Endothelial cell of umbilical vein (primary cell): ENCODE results near the gene XRN1. TPM values are rescaled to one million over a fixed set of nuclear protein-coding genes. Genes with fewer than 3 reads are reported as not detected.

Experiments
- BruUV-seq: library from RNA; stranded (reverse); fragments of 400-500 nt; replicated peaks from 2 replicates; lab custom pipeline; 2021; lab: Mats Ljungman, UMichigan
- CTCF ChIA-PET: fragments of 300-600, 350-600 bp; sonication (Branson Sonifier 250); formaldehyde crosslinking; loops from one replicate; lab custom pipeline; 2021; ENCODE audit warnings: antibody characterized with exemption, inconsistent platforms; lab: Charles Lee
- POLR2A ChIA-PET: fragments of 300-600, 350-600 bp; sonication (Branson Sonifier 250); formaldehyde crosslinking; loops from one replicate; lab custom pipeline; 2021; ENCODE audit warnings: antibody characterized with exemption, inconsistent platforms; lab: Charles Lee
- DNase-seq: peaks from one replicate; pipeline ENCODE4 v3.0.0-alpha.2; 2011; ENCODE audit warnings: low read depth, low spot score
- FAIRE-seq: peaks from 2 replicates; lab custom pipeline; 2011; peaks lifted over from hg19 to GRCh38; lab: Jason Lieb, UNC
- H2AFZ ChIP-seq: 2 replicates; pipeline ENCODE4 v1.6.0; 2012; ENCODE audit warnings: low read depth, low read length, control low read depth, inconsistent platforms
- H3K27ac ChIP-seq: 2 replicates; pipeline ENCODE4 v1.5.1; 2011; ENCODE audit warnings: low read depth, mild to moderate bottlenecking, control low read depth, low read length, moderate library complexity; ENCODE audit not compliant: insufficient read depth
- H3K27me3 ChIP-seq, 2 experiments: 2 replicates each; pipeline versions ENCODE4 v1.6.0 to v1.6.1; 2011; ENCODE audit warnings: low read length in 2 of 2, mixed read lengths in 1 of 2; ENCODE audit not compliant: control insufficient read depth in 2 of 2, insufficient read depth in 2 of 2
- H3K36me3 ChIP-seq, 2 experiments: 2 replicates in 1 of 2; 3 replicates in 1 of 2; pipeline ENCODE4 v1.5.1; 2011; ENCODE audit warnings: low read length in 2 of 2, mild to moderate bottlenecking in 1 of 2, moderate library complexity in 1 of 2; ENCODE audit not compliant: control insufficient read depth in 2 of 2, insufficient read depth in 2 of 2; ENCODE audit errors: extremely low read depth in 1 of 2
- H3K4me1 ChIP-seq: 3 replicates; pipeline ENCODE4 v1.5.1; 2011; ENCODE audit warnings: mild to moderate bottlenecking, low read length; ENCODE audit not compliant: control insufficient read depth, insufficient read depth; ENCODE audit errors: extremely low read depth
- H3K4me2 ChIP-seq: 2 replicates; pipeline ENCODE4 v1.6.1; 2011; ENCODE audit warnings: low read length, control low read depth, mixed read lengths; ENCODE audit not compliant: insufficient read depth
- H3K4me3 ChIP-seq, 3 experiments: fragments of 200-600 bp in 1 of 3; sonication (generic), shearing (Covaris generic) in 1 of 3; replicated peaks in 1 of 3; 2 replicates each; pipeline ENCODE4 v1.5.1; 2011 to 2016; ENCODE audit warnings: control low read depth in 3 of 3, low read length in 3 of 3, mild to moderate bottlenecking in 2 of 3, inconsistent platforms in 1 of 3, low read depth in 1 of 3, moderate library complexity in 1 of 3; ENCODE audit not compliant: insufficient read depth in 1 of 3
- H3K79me2 ChIP-seq: 2 replicates; pipeline ENCODE4 v1.6.0; 2012; ENCODE audit warnings: low read length, inconsistent platforms; ENCODE audit not compliant: control insufficient read depth, insufficient read depth
- H3K9ac ChIP-seq: replicated peaks from 2 replicates; pipeline ENCODE3; 2011; ENCODE audit warnings: low read length, control low read depth; ENCODE audit not compliant: insufficient read depth; ENCODE audit errors: extremely low read depth
- H3K9me1 ChIP-seq: replicated peaks from 3 replicates; pipeline ENCODE4 v1.6.0; 2011; ENCODE audit warnings: mild to moderate bottlenecking, low read length; ENCODE audit not compliant: control insufficient read depth, insufficient read depth; ENCODE audit errors: extremely low read depth
- H3K9me3 ChIP-seq: replicated peaks from 2 replicates; pipeline ENCODE4 v1.5.1; 2012; ENCODE audit warnings: low read length, inconsistent platforms; ENCODE audit not compliant: control insufficient read depth, insufficient read depth
- H4K20me1 ChIP-seq: replicated peaks from 2 replicates; pipeline ENCODE3; 2011; ENCODE audit warnings: mild to moderate bottlenecking, low read length; ENCODE audit not compliant: control insufficient read depth, insufficient read depth; ENCODE audit errors: extremely low read depth
- EZH2 ChIP-seq: IDR thresholded peaks from 2 replicates; pipeline ENCODE4 v1.6.1; 2012; ENCODE audit warnings: borderline replicate concordance, low read depth, mild to moderate bottlenecking, moderate library complexity, low read length, inconsistent platforms; ENCODE audit not compliant: severe bottlenecking
- FOS ChIP-seq: IDR thresholded peaks from 2 replicates; pipeline ENCODE4 v1.6.1; 2011; ENCODE audit warnings: mild to moderate bottlenecking, low read length, moderate library complexity, borderline replicate concordance; ENCODE audit not compliant: insufficient read depth
- GATA2 ChIP-seq: IDR thresholded peaks from 2 replicates; pipeline ENCODE4 v1.7.0; 2011; ENCODE audit warnings: low read depth, mild to moderate bottlenecking, moderate library complexity, mixed read lengths, low read length; ENCODE audit not compliant: insufficient read length, insufficient read depth
- MAX ChIP-seq: IDR thresholded peaks from 2 replicates; pipeline ENCODE4 v1.6.1; 2011; ENCODE audit not compliant: insufficient read depth, insufficient read length
- MYC ChIP-seq: IDR thresholded peaks from one replicate; pipeline ENCODE4 v1.6.1; 2011; ENCODE audit warnings: mild to moderate bottlenecking, low read depth, low read length
- POLR2A ChIP-seq: IDR thresholded peaks from 2 replicates; pipeline ENCODE4 v1.6.1; 2012; ENCODE audit warnings: low read depth, mild to moderate bottlenecking, control low read depth, low read length
- POLR2AphosphoS5 ChIP-seq: IDR thresholded peaks from 2 replicates; pipeline ENCODE4 v1.6.1; 2012; ENCODE audit warnings: low read depth, mild to moderate bottlenecking, control low read depth, low read length, moderate library complexity; ENCODE audit not compliant: insufficient read depth
- dilution Hi-C: fragments of 300-500 bp; cut with MboI; formaldehyde crosslinking; loops from one replicate; pipeline ENCODE4 v1.15.0; 2019; ENCODE audit warnings: low sequenced_read_pairs; ENCODE audit not compliant: extremely low pct_ligation_motif_present
- intact Hi-C: fragments of 100-400 bp; cut with micrococcal nuclease; formaldehyde crosslinking; loops from one replicate; pipeline ENCODE4 v1.10.0; 2022
- polyA plus RNA-seq, 4 experiments: library from polyadenylated mRNA; depleted of rRNA in 3 of 4; stranded (reverse) in 3 of 4; unstranded in 1 of 4; fragments of >200 nt; gene quantifications; 2 replicates each; pipeline versions ENCODE4 v1.2.1 to v1.2.3, GENCODE V29; 2011 to 2012; ENCODE audit warnings: missing spikeins in 1 of 4
- total RNA-seq: library from RNA; stranded (reverse); gene quantifications from 2 replicates; pipeline ENCODE4 v1.2.3, GENCODE V29; 2021

XRN1 gene
- total and polyA plus RNA-seq, 2 donors (not counting 3 experiments of a cell fraction or from before 2014, with no cell fraction given), result 4.4 to 40.0 TPM

- Histone ChIP-seq H3K27me3 (no peaks in the 10 kb centered on the region), H3K79me2 (no peaks in the 10 kb centered on the region), H3K27ac (no peak overlapping the region), H3K36me3 (no peaks in the 10 kb centered on the region), H3K9me1 (no peaks in the 10 kb centered on the region), H3K9me3 (no peaks in the 10 kb centered on the region), H2AFZ (no peak overlapping the region), H3K4me1 (peaks cover 2% of the 10 kb centered on the region), H3K4me2 (no peak overlapping the region), H3K4me3 (no peak overlapping the region), H3K9ac (no peak overlapping the region), H4K20me1 (no peaks in the 10 kb centered on the region)
- no TSS peak for BruUV-seq
- no peak for FAIRE-seq
- intact Hi-C loops, result no loop called here
- dilution Hi-C loops, result no loop called here
- CTCF ChIA-PET, result no interaction called here
- TF ChIP-seq FOS, result no peak
- no peak for TF ChIP-seq POLR2A
- TF ChIP-seq GATA2, result no peak
- no peak for TF ChIP-seq MYC
- TF ChIP-seq POLR2AphosphoS5, result no peak
- TF ChIP-seq EZH2, result no peak
- POLR2A ChIA-PET, result no interaction called here
- no peak for DNase-seq
Observed at GRCh38 chr3:142429582-142429981, 18.3 kb downstream of the XRN1 start.

GRCh38 chr3:142424754-142425153 lies 23.1 kb downstream of the XRN1 start:
- Histone ChIP-seq H3K9me1 (no peaks in the 10 kb centered on the region), H3K4me3 (no peak overlapping the region), H2AFZ (no peak overlapping the region), H3K27ac (no peak overlapping the region), H4K20me1 (no peaks in the 10 kb centered on the region), H3K9me3 (no peaks in the 10 kb centered on the region), H3K9ac (no peak overlapping the region), H3K4me2 (no peak overlapping the region), H3K4me1 (no peaks in the 10 kb centered on the region), H3K27me3 (no peaks in the 10 kb centered on the region), H3K36me3 (no peaks in the 10 kb centered on the region), H3K79me2 (no peaks in the 10 kb centered on the region)
- DNase-seq (no peak), FAIRE-seq (no peak)
- intact Hi-C loops (no loop called here), dilution Hi-C loops (no loop called here)
- BruUV-seq, result no TSS peak
- TF ChIP-seq EZH2 (no peak), FOS (no peak), POLR2AphosphoS5 (no peak), MAX (no peak)
- ChIA-PET CTCF (no interaction called here), POLR2A (no interaction called here)
